KMS-11 (cell line): ENCODE data around the gene SKAP1.

Experiments
- H2AFZ ChIP-seq: fragments of 200-600 bp; sonication (generic); 2 replicates; pipeline ENCODE4 v1.6.1; 2016; ENCODE audit warnings: antibody characterized with exemption, mixed run types, low read depth
- H3K27ac ChIP-seq: fragments of 200-600 bp; sonication (generic); 2 replicates; pipeline ENCODE4 v1.6.1; 2016; ENCODE audit warnings: mild to moderate bottlenecking, mixed run types
- H3K27me3 ChIP-seq: fragments of 200-600 bp; sonication (generic); 2 replicates; pipeline ENCODE4 v1.6.1; 2017; ENCODE audit warnings: mild to moderate bottlenecking, low read depth, mixed run types, moderate library complexity; ENCODE audit not compliant: insufficient read depth
- H3K36me3 ChIP-seq: fragments of 200-600 bp; sonication (generic); 2 replicates; pipeline ENCODE4 v1.6.1; 2017; ENCODE audit warnings: mild to moderate bottlenecking, mixed run types; ENCODE audit not compliant: insufficient read depth
- H3K4me1 ChIP-seq: fragments of 200-600 bp; sonication (generic); 2 replicates; pipeline ENCODE4 v1.6.1; 2016; ENCODE audit warnings: mild to moderate bottlenecking, low read depth, mixed run types; ENCODE audit not compliant: poor library complexity, severe bottlenecking
- H3K4me2 ChIP-seq: fragments of 200-600 bp; sonication (generic); 2 replicates; pipeline ENCODE4 v1.7.0; 2016; ENCODE audit warnings: mild to moderate bottlenecking, mixed run types
- H3K4me3 ChIP-seq: fragments of 200-600 bp; sonication (generic); IDR thresholded peaks from 2 replicates; pipeline ENCODE4 v1.6.1; 2017; ENCODE audit warnings: low read depth, low read length, mixed read lengths; ENCODE audit not compliant: insufficient read depth
- H3K79me2 ChIP-seq: fragments of 200-600 bp; sonication (generic); 2 replicates; pipeline ENCODE4 v1.6.1; 2016; ENCODE audit warnings: low read depth, mixed run types; ENCODE audit not compliant: insufficient read depth
- H3K9ac ChIP-seq: fragments of 200-600 bp; sonication (generic); 2 replicates; pipeline ENCODE4 v1.6.1; 2016; ENCODE audit warnings: mild to moderate bottlenecking, mixed run types
- H4K20me1 ChIP-seq: fragments of 200-600 bp; sonication (generic); 2 replicates; pipeline ENCODE4 v1.6.1; 2016; ENCODE audit warnings: mild to moderate bottlenecking, mixed run types; ENCODE audit not compliant: insufficient read depth
- TF ChIP-seq, protein P1 (sequence below): fragments of 200-600 bp; sonication (generic); conservative IDR thresholded peaks from 2 replicates; pipeline ENCODE4 v1.6.1; 2017; ENCODE audit warnings: low read depth, mild to moderate bottlenecking, antibody characterized with exemption, low read length, moderate library complexity, mixed read lengths

Gene SKAP1

DNA sequence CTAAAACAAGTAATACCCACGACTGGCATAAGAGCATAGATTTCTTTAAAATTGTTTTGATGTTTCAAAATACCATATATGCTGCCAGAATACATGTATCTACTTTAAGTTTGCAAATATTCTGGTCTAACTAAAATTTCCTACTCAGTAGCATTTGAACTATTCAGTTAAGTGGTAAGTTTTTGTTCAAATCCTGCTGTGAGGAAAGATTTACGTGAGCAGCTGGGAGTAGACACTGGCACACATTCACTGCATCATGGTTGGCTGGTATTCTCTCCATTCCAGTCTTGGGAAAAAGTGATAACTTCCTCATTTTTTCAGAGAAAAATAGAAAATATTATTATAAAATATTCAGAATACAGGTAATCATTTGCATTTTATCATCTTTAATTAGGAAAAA lies 133.6 kb downstream of the SKAP1 start:
- Histone ChIP-seq H3K4me2 (no peak overlapping the region), H3K4me3 (no peak overlapping the region), H3K9ac (no peak overlapping the region), H3K27ac (no peak overlapping the region), H3K4me1 (peaks cover 5% of the 10 kb centered on the region), H2AFZ (no peak overlapping the region), H3K79me2 (no peaks in the 10 kb centered on the region), H4K20me1 (no peaks in the 10 kb centered on the region), H3K36me3 (no peaks in the 10 kb centered on the region), H3K27me3 (no peaks in the 10 kb centered on the region)
- TF ChIP-seq, protein P1, sequence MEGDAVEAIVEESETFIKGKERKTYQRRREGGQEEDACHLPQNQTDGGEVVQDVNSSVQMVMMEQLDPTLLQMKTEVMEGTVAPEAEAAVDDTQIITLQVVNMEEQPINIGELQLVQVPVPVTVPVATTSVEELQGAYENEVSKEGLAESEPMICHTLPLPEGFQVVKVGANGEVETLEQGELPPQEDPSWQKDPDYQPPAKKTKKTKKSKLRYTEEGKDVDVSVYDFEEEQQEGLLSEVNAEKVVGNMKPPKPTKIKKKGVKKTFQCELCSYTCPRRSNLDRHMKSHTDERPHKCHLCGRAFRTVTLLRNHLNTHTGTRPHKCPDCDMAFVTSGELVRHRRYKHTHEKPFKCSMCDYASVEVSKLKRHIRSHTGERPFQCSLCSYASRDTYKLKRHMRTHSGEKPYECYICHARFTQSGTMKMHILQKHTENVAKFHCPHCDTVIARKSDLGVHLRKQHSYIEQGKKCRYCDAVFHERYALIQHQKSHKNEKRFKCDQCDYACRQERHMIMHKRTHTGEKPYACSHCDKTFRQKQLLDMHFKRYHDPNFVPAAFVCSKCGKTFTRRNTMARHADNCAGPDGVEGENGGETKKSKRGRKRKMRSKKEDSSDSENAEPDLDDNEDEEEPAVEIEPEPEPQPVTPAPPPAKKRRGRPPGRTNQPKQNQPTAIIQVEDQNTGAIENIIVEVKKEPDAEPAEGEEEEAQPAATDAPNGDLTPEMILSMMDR: no peak

- Histone ChIP-seq H3K36me3 (no peaks in the 10 kb centered on the region), H3K4me1 (peaks cover 5% of the 10 kb centered on the region), H2AFZ (no peak overlapping the region), H3K79me2 (no peaks in the 10 kb centered on the region), H4K20me1 (no peaks in the 10 kb centered on the region), H3K27ac (no peak overlapping the region), H3K4me2 (no peak overlapping the region), H3K27me3 (no peaks in the 10 kb centered on the region), H3K9ac (no peak overlapping the region), H3K4me3 (no peak overlapping the region)
- TF ChIP-seq, protein P1: no peak
These were observed 134.4 kb downstream of the SKAP1 start for GRCh38 chr17:48295362-48296288.

- no peak overlapping the region for H3K4me2 ChIP-seq
- no peak overlapping the region for H3K4me3 ChIP-seq
- H3K4me1 ChIP-seq: peaks cover 5% of the 10 kb centered on the region
- no peaks in the 10 kb centered on the region for H3K27me3 ChIP-seq
- H3K9ac ChIP-seq: no peak overlapping the region
- H3K27ac ChIP-seq: no peak overlapping the region
- no peaks in the 10 kb centered on the region for H3K79me2 ChIP-seq
- H3K36me3 ChIP-seq: no peaks in the 10 kb centered on the region
- no peak overlapping the region for H2AFZ ChIP-seq
- TF ChIP-seq, protein P1: no peak
- H4K20me1 ChIP-seq: no peaks in the 10 kb centered on the region
These were observed 135.1 kb downstream of the SKAP1 start for GRCh38 chr17:48294806-48295361.

DNA sequence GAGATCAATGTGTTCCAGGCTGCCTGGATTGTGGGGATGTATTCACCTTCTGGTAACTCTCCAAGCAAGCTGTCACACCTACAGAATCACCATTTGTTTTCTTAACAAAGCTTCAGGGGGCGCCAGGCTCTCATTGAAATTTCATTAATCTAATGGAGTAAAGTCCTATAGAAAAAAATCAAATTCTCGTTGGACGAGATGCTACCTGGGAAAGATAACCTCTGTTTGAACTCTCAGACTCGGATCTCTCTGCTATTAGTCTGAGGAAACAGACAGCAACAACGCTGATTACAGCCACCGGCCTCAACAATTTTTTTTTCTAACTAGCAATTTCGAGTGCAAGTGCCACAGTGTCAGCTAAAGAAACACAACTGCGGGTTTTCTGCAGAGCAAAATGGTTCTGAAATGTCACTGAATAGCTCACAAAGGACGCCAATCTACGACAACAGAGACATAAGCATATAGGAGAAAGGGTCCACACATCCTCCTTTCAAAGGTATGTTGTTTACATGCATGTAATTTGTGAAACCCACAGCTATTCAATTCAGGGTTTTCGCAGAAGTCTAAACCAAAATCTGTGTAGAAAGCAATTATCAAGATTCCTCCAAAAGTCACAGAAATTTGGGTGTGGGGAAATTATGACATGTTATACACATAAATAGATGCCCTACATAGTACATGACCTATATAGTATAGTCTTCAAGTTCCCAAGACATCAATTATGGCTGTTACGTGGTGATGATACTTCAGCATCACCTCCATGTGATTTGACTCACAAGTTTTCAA lies 135.8 kb downstream of the SKAP1 start:
- Histone ChIP-seq H4K20me1 (no peaks in the 10 kb centered on the region), H3K36me3 (no peaks in the 10 kb centered on the region), H3K9ac (no peak overlapping the region), H2AFZ (no peak overlapping the region), H3K4me1 (peaks cover 5% of the 10 kb centered on the region), H3K4me3 (no peak overlapping the region), H3K79me2 (no peaks in the 10 kb centered on the region), H3K4me2 (no peak overlapping the region), H3K27ac (no peak overlapping the region), H3K27me3 (no peaks in the 10 kb centered on the region)
- TF ChIP-seq, protein P1: no peak
